Measurements from ENCODE around the gene PTPRF.

Gene PTPRF

GRCh38 chr1:43521078-43521477 is 9.6 kb upstream of the PTPRF start:
- H3K9me2 ChIP-seq (replicated peaks; ENCODE audit: control insufficient read depth, low read length) = no peaks in the 10 kb centered on the region
- TF ChIP-seq CTCF (IDR thresholded peaks at IDR 0.05; ENCODE audit: low read depth, low read length, poor library complexity, severe bottlenecking) (no peak), EZH2phosphoT487 (IDR thresholded peaks at IDR 0.05; ENCODE audit: borderline replicate concordance, low read length) (no peak)
- H3K79me2 ChIP-seq (ENCODE audit: control insufficient read depth, low read length) = no peaks in the 10 kb centered on the region
- peaks cover 25% of the 10 kb centered on the region for H3K27me3 ChIP-seq (ENCODE audit: control insufficient read depth, low read length)
- no peaks in the 10 kb centered on the region for H4K20me1 ChIP-seq (ENCODE audit: control insufficient read depth, insufficient read depth, low read depth, low read length)
- no peak overlapping the region for H3K27ac ChIP-seq (ENCODE audit: low read depth, low read length)
- no peaks in the 10 kb centered on the region for H3K9me3 ChIP-seq (ENCODE audit: control insufficient read depth, insufficient read depth, low read length)
- H3K4me3 ChIP-seq (ENCODE audit: low read length) = no peak overlapping the region
- no peaks in the 10 kb centered on the region for H3F3A ChIP-seq (ENCODE audit: control insufficient read depth, insufficient read depth)
- no peak overlapping the region for H3K4me2 ChIP-seq (ENCODE audit: low read length)
- H3K4me1 ChIP-seq (ENCODE audit: control insufficient read depth, low read length) = no peaks in the 10 kb centered on the region
- H3K36me3 ChIP-seq (ENCODE audit: control insufficient read depth, low read length) = no peaks in the 10 kb centered on the region

GRCh38 chr1:43521756-43522155 is 8.9 kb upstream of the PTPRF start:
- TF ChIP-seq EZH2phosphoT487 (IDR thresholded peaks at IDR 0.05; ENCODE audit: borderline replicate concordance, low read length) = no peak
- TF ChIP-seq CTCF (IDR thresholded peaks at IDR 0.05; ENCODE audit: low read depth, low read length, poor library complexity, severe bottlenecking) = no peak

GRCh38 chr1:43522431-43522775 is 8.3 kb upstream of the PTPRF start:
- H3F3A ChIP-seq (ENCODE audit: control insufficient read depth, insufficient read depth) = no peaks in the 10 kb centered on the region
- TF ChIP-seq CTCF (IDR thresholded peaks at IDR 0.05; ENCODE audit: low read depth, low read length, poor library complexity, severe bottlenecking) = no peak
- TF ChIP-seq EZH2phosphoT487 (IDR thresholded peaks at IDR 0.05; ENCODE audit: borderline replicate concordance, low read length) = no peak
- no peak overlapping the region for H3K4me3 ChIP-seq (ENCODE audit: low read length)
- H3K36me3 ChIP-seq (ENCODE audit: control insufficient read depth, low read length) = no peaks in the 10 kb centered on the region
- H3K27me3 ChIP-seq (ENCODE audit: control insufficient read depth, low read length) = peaks cover 25% of the 10 kb centered on the region
- no peaks in the 10 kb centered on the region for H4K20me1 ChIP-seq (ENCODE audit: control insufficient read depth, insufficient read depth, low read depth, low read length)
- no peaks in the 10 kb centered on the region for H3K9me3 ChIP-seq (ENCODE audit: control insufficient read depth, insufficient read depth, low read length)
- no peak overlapping the region for H3K4me2 ChIP-seq (ENCODE audit: low read length)
- no peak overlapping the region for H3K27ac ChIP-seq (ENCODE audit: low read depth, low read length)
- no peaks in the 10 kb centered on the region for H3K4me1 ChIP-seq (ENCODE audit: control insufficient read depth, low read length)
- no peaks in the 10 kb centered on the region for H3K79me2 ChIP-seq (ENCODE audit: control insufficient read depth, low read length)
- no peaks in the 10 kb centered on the region for H3K9me2 ChIP-seq (replicated peaks; ENCODE audit: control insufficient read depth, low read length)

More at GRCh38 chr1:43521756-43522155, 8.9 kb upstream of the PTPRF start:
- Histone ChIP-seq H3F3A (ENCODE audit: control insufficient read depth, insufficient read depth) (no peaks in the 10 kb centered on the region), H3K4me1 (ENCODE audit: control insufficient read depth, low read length) (no peaks in the 10 kb centered on the region), H3K4me2 (ENCODE audit: low read length) (no peak overlapping the region), H3K36me3 (ENCODE audit: control insufficient read depth, low read length) (no peaks in the 10 kb centered on the region), H3K9me3 (ENCODE audit: control insufficient read depth, insufficient read depth, low read length) (no peaks in the 10 kb centered on the region), H3K27ac (ENCODE audit: low read depth, low read length) (no peak overlapping the region), H3K79me2 (ENCODE audit: control insufficient read depth, low read length) (no peaks in the 10 kb centered on the region), H3K27me3 (ENCODE audit: control insufficient read depth, low read length) (peaks cover 25% of the 10 kb centered on the region), H4K20me1 (ENCODE audit: control insufficient read depth, insufficient read depth, low read depth, low read length) (no peaks in the 10 kb centered on the region), H3K4me3 (ENCODE audit: low read length) (no peak overlapping the region), H3K9me2 (replicated peaks; ENCODE audit: control insufficient read depth, low read length) (no peaks in the 10 kb centered on the region)
